CD14-positive monocyte (primary cell): ENCODE results near the gene ANO4. TPM values are rescaled to one million over a fixed set of nuclear protein-coding genes. Genes with fewer than 3 reads are reported as not detected.

ENCODE experiments used
- DNase-seq, 3 donors: peaks; one replicate each; pipeline ENCODE4 v3.0.0-alpha.2; 2011 to 2022
- H2AFZ ChIP-seq: 2 replicates; pipeline ENCODE4 v1.6.0; 2012; ENCODE audit warnings: mild to moderate bottlenecking, low read depth, low read length, inconsistent platforms; ENCODE audit not compliant: insufficient read depth, poor library complexity, severe bottlenecking
- H3K27ac ChIP-seq, 2 donors: 1 replicate in 1 of 2; 2 replicates in 1 of 2; pipeline ENCODE4 v1.5.1; 2012 to 2013; ENCODE audit warnings: low read length in 2 of 2, control low read depth in 1 of 2, inconsistent platforms in 1 of 2, low read depth in 1 of 2, mild to moderate bottlenecking in 1 of 2
- H3K27me3 ChIP-seq, 2 donors: one replicate each; pipeline versions ENCODE4 v1.6.0 to v1.6.1; 2011 to 2013; ENCODE audit warnings: low read length in 2 of 2; ENCODE audit not compliant: control insufficient read depth in 2 of 2, insufficient read depth in 2 of 2
- H3K36me3 ChIP-seq, 2 donors: replicated peaks in 1 of 2; 1 replicate in 1 of 2; 2 replicates in 1 of 2; pipeline versions ENCODE4 v1.5.1 to v1.6.1; 2012 to 2013; ENCODE audit warnings: low read length in 2 of 2, control low read depth in 1 of 2, inconsistent platforms in 1 of 2, mild to moderate bottlenecking in 1 of 2; ENCODE audit not compliant: insufficient read depth in 2 of 2, control insufficient read depth in 1 of 2
- H3K4me1 ChIP-seq, 2 donors: 1 replicate in 1 of 2; 2 replicates in 1 of 2; pipeline versions ENCODE4 v1.5.1 to v1.6.1; 2012 to 2013; ENCODE audit warnings: low read length in 2 of 2, control low read depth in 1 of 2, inconsistent platforms in 1 of 2, mild to moderate bottlenecking in 1 of 2, moderate library complexity in 1 of 2; ENCODE audit not compliant: insufficient read depth in 2 of 2, control insufficient read depth in 1 of 2
- H3K4me2 ChIP-seq: replicated peaks from 2 replicates; pipeline ENCODE3; 2012; ENCODE audit warnings: low read length, moderate library complexity, mild to moderate bottlenecking; ENCODE audit not compliant: poor library complexity, severe bottlenecking; ENCODE audit errors: extremely low read depth
- H3K4me3 ChIP-seq, 3 experiments: fragments of 200-600 bp in 1 of 3; sonication (generic) in 1 of 3; replicated peaks in 1 of 3; 1 replicate in 2 of 3; 2 replicates in 1 of 3; pipeline ENCODE4 v1.5.1; 2011 to 2013; ENCODE audit warnings: low read length in 3 of 3, mild to moderate bottlenecking in 3 of 3, control low read depth in 2 of 3, low read depth in 2 of 3, inconsistent platforms in 1 of 3, moderate library complexity in 1 of 3
- H3K79me2 ChIP-seq: 2 replicates; pipeline ENCODE4 v1.6.0; 2012; ENCODE audit warnings: mild to moderate bottlenecking, control low read depth, inconsistent platforms, low read length, moderate library complexity; ENCODE audit not compliant: insufficient read depth
- H3K9ac ChIP-seq: 2 replicates; pipeline ENCODE4 v1.6.0; 2017; ENCODE audit warnings: low read length, mild to moderate bottlenecking; ENCODE audit not compliant: insufficient read depth, poor library complexity, severe bottlenecking
- H3K9me3 ChIP-seq, 2 donors: replicated peaks in 1 of 2; 1 replicate in 1 of 2; 2 replicates in 1 of 2; pipeline versions ENCODE4 v1.5.1 to v1.6.1; 2012 to 2013; ENCODE audit warnings: low read length in 2 of 2, control low read depth in 1 of 2; ENCODE audit not compliant: control insufficient read depth in 1 of 2, insufficient read depth in 1 of 2
- H4K20me1 ChIP-seq: 2 replicates; pipeline ENCODE4 v1.6.0; 2012; ENCODE audit warnings: mild to moderate bottlenecking, low read length, control low read depth, moderate library complexity; ENCODE audit not compliant: insufficient read depth
- H3K27ac Mint-ChIP-seq, 7 donors: one replicate each; pipeline ENCODE4 v1.8.0; 2020; ENCODE audit warnings: mild to moderate bottlenecking in 7 of 7, mixed read lengths in 7 of 7, moderate library complexity in 6 of 7, inconsistent platforms in 2 of 7
- H3K27me3 Mint-ChIP-seq, 3 donors: one replicate each; pipeline ENCODE4 v1.8.0; 2021 to 2022; ENCODE audit warnings: low read depth in 3 of 3, mild to moderate bottlenecking in 3 of 3, mixed read lengths in 3 of 3, moderate library complexity in 3 of 3, inconsistent platforms in 1 of 3
- H3K36me3 Mint-ChIP-seq, 2 donors: one replicate each; pipeline ENCODE4 v1.8.0; 2020; ENCODE audit warnings: mixed read lengths in 2 of 2, inconsistent platforms in 1 of 2, mild to moderate bottlenecking in 1 of 2
- H3K4me1 Mint-ChIP-seq: one replicate; pipeline ENCODE4 v1.8.0; 2020; ENCODE audit warnings: mild to moderate bottlenecking, mixed read lengths
- H3K4me3 Mint-ChIP-seq, 2 donors: one replicate each; pipeline ENCODE4 v1.8.0; 2020; ENCODE audit warnings: mild to moderate bottlenecking in 2 of 2, mixed read lengths in 2 of 2, moderate library complexity in 1 of 2
- H3K9me3 Mint-ChIP-seq, 7 donors: one replicate each; pipeline ENCODE4 v1.8.0; 2020 to 2022; ENCODE audit warnings: mixed read lengths in 7 of 7, mild to moderate bottlenecking in 6 of 7, moderate library complexity in 6 of 7, inconsistent platforms in 2 of 7
- WGBS: methylation state at CpG from one replicate; pipeline ENCODE4 v1.1.5; 2013; ENCODE audit warnings: missing lambda C conversion rate; ENCODE audit not compliant: insufficient coverage; 5-methylcytosine and 5-hydroxymethylcytosine counted together
- intact Hi-C, 2 donors: fragments of 100-400 bp; cut with micrococcal nuclease; formaldehyde crosslinking; loops; one replicate each; pipeline versions ENCODE4 v1.15.0 to v1.15.1; 2023
- polyA plus RNA-seq, 3 donors: library from polyadenylated mRNA; depleted of rRNA in 1 of 3; unstranded in 2 of 3; stranded (reverse) in 1 of 3; fragments of 300-500 nt in 2 of 3; fragments of >200 nt in 1 of 3; fragmentation: Illumina TruSeq in 2 of 3; gene quantifications; 1 replicate in 2 of 3; 2 replicates in 1 of 3; pipeline ENCODE4 v1.2.3, GENCODE V29; 2012 to 2021
- TF ChIP-seq, protein P1 (sequence below): fragments of 200-600 bp; IDR thresholded peaks from one replicate; pipeline ENCODE4 v1.8.0; 2022; ENCODE audit warnings: antibody characterized with exemption, mild to moderate bottlenecking

ANO4 gene
- polyA plus RNA-seq, 3 donors = not detected

DNA sequence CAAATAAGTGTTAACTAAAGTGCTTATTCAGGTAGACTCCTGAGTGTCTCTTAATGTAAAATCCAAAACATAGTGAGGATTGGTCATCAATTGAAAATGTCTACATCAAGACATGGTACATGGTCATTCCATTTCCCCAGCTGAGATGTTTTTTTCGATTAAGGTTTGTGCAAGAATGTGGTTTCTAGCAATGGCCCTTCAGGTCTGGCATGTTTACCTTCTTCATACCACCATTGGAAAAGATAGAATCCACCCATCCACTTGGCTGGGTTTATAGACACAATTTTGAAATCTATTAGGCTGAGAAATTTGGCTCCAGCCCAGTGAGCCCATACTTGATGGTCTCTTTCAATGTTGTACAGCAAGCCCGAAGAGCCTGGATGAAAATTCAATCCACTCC is 145.9 kb downstream of the ANO4 start:
- Mint-ChIP-seq H3K9me3 (peaks cover 0 to 2% (median 0%) of the 10 kb centered on the region in 7 donors), H3K27me3 (no peaks in the 10 kb centered on the region), H3K36me3 (no peaks in the 10 kb centered on the region), H3K4me3 (no peak overlapping the region), H3K27ac (no peak overlapping the region), H3K4me1 (no peaks in the 10 kb centered on the region)
- Histone ChIP-seq H3K36me3 (no peaks in the 10 kb centered on the region), H3K4me1 (no peaks in the 10 kb centered on the region), H3K9ac (no peak overlapping the region), H3K27ac (no peak overlapping the region), H3K9me3 (no peaks in the 10 kb centered on the region), H3K4me2 (no peak overlapping the region), H3K4me3 (no peak overlapping the region), H3K27me3 (no peaks in the 10 kb centered on the region), H4K20me1 (no peaks in the 10 kb centered on the region), H2AFZ (no peak overlapping the region), H3K79me2 (no peaks in the 10 kb centered on the region)
- intact Hi-C loops = no loop called here
- no CpG with 5 or more reads among the region's 2 CpGs for WGBS
- DNase-seq = no peak
- TF ChIP-seq, protein P1, sequence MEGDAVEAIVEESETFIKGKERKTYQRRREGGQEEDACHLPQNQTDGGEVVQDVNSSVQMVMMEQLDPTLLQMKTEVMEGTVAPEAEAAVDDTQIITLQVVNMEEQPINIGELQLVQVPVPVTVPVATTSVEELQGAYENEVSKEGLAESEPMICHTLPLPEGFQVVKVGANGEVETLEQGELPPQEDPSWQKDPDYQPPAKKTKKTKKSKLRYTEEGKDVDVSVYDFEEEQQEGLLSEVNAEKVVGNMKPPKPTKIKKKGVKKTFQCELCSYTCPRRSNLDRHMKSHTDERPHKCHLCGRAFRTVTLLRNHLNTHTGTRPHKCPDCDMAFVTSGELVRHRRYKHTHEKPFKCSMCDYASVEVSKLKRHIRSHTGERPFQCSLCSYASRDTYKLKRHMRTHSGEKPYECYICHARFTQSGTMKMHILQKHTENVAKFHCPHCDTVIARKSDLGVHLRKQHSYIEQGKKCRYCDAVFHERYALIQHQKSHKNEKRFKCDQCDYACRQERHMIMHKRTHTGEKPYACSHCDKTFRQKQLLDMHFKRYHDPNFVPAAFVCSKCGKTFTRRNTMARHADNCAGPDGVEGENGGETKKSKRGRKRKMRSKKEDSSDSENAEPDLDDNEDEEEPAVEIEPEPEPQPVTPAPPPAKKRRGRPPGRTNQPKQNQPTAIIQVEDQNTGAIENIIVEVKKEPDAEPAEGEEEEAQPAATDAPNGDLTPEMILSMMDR = no peak

DNA sequence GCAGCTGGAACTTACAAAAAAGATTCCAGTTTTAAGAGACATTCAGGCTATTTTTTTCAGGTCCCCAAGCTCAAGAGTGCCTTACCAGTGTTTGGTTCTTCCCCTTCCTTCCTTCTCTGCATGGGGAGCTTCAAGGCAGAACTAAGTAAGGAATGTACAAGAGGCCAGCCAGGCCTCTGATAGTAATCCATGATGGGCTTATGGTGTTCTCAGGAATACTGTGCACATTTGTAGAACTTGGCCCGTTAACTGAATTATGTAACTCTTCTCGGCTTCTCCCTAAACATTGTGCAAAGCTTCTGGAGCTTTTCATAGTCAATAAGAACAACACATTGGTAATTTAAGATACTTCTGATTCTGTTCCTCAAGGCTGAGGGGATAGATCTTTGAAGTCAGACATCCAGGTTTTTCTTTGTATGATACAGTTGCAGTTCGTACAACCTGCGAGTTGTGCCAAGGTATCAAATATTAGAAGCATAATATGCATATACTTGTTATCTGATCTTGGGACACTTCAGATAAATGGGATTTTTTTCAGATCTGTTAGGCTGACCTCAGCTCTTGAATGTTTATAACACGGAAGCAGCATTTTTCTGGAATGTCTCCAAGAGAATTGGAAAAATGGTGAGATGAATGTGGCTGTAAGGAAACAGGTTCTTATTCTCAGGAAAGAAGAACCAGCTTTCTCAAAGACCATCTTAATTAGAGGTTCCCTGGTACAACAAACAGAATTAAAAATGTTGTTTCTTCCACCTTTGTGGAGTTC is 148.6 kb downstream of the ANO4 start:
- Mint-ChIP-seq H3K27me3 (no peaks in the 10 kb centered on the region), H3K36me3 (no peaks in the 10 kb centered on the region), H3K4me1 (no peaks in the 10 kb centered on the region), H3K9me3 (peaks cover 0 to 1% (median 0%) of the 10 kb centered on the region in 7 donors), H3K4me3 (no peak overlapping the region), H3K27ac (no peak overlapping the region)
- intact Hi-C loops = no loop called here
- no peak overlapping the region for H2AFZ ChIP-seq
- H3K4me1 ChIP-seq = no peaks in the 10 kb centered on the region
- no peak overlapping the region for H3K9ac ChIP-seq
- H3K27ac ChIP-seq = no peak overlapping the region
- no peak for DNase-seq
- TF ChIP-seq, protein P1 = no peak
- no peaks in the 10 kb centered on the region for H3K9me3 ChIP-seq
- H3K27me3 ChIP-seq = no peaks in the 10 kb centered on the region
- H4K20me1 ChIP-seq = no peaks in the 10 kb centered on the region
- H3K4me3 ChIP-seq = no peak overlapping the region
- no peaks in the 10 kb centered on the region for H3K36me3 ChIP-seq
- H3K4me2 ChIP-seq = no peak overlapping the region
- H3K79me2 ChIP-seq = no peaks in the 10 kb centered on the region
- WGBS = no CpG with 5 or more reads among the region's 5 CpGs
